ENCODE results near the gene FTHL17.

The FTHL17 gene

GRCh38 chrX:31071725-31072124 is at the start of gene FTHL17:
Gene FTHL17 (minus strand): TSS chrX:31072041. CDS start chrX:31071953, 88 bp downstream.
- no peak for DNase-seq (ENCODE audit: low read depth)

- DNase-seq (ENCODE audit: low read depth): no peak
Measured at GRCh38 chrX:31117266-31117665, 45.4 kb upstream of the FTHL17 start.

DNA sequence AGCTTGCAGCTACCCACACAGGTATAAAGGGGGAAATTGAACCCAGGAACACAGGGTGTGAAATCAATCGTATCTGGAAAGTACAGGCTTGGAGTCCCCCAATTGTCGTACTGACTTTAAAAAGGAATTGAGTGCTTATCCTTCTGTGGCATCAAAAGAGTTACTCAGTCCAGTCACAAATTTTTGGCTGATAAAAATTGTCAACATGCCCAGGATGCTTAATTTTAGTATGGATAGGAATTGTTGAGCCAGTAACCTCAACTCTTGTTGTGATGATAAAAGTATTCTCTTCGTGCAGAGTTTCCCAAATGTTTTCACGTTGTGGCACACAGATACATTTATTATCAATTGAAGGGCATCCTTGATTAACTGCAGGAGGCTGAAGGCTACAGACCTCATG is 43.6 kb upstream of the FTHL17 start:
- DNase-seq (ENCODE audit: low read depth): no peak

GRCh38 chrX:31114858-31115257 is 43.0 kb upstream of the FTHL17 start:
- no peak for DNase-seq (ENCODE audit: low read depth)

- DNase-seq (ENCODE audit: low read depth): no peak
Measured at GRCh38 chrX:31112226-31112999, 40.6 kb upstream of the FTHL17 start.

DNA sequence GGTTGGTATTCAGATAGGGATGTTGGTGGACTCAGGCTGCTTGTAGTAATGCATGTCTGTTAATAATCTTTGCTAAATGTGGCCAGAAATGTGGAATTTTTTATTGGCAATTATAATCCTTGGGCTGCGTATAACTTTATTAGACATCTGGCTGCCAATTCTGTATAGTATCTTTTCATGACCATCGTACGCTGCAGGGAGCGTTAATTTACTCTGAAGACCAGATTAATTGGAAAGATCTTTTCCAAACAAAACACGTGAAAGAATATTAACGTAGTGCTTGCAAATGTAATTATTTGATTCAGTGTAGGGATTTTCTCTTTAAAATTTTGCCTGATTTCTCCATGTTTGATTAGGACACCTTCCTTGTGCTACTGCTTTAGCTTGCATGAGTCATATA is 38.8 kb upstream of the FTHL17 start:
- no peak for DNase-seq (ENCODE audit: low read depth)

GRCh38 chrX:31099536-31100090 is 27.8 kb upstream of the FTHL17 start:
- no peak for DNase-seq (ENCODE audit: low read depth)

DNA sequence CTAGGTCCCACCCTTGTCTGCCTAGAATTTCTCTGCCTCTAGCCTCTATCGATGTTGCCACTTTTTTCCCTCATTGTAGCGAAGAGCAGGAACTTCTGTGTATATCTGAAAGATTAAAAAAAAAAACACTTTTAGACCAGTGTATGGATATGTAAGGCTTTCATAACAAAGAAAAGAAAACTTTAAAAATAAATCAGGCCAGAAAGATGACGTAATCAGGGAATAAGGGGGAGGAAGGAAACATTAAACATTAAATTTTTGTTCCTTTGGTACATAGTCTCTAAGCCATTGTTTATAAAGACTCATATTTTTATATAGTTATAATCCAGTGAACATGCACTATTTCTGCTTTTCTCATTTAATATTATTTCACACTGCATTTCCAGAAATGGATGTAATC is 26.2 kb upstream of the FTHL17 start:
- no peak for DNase-seq (ENCODE audit: low read depth)

GRCh38 chrX:31093639-31093975 is 21.8 kb upstream of the FTHL17 start:
- DNase-seq (ENCODE audit: low read depth): no peak

DNA sequence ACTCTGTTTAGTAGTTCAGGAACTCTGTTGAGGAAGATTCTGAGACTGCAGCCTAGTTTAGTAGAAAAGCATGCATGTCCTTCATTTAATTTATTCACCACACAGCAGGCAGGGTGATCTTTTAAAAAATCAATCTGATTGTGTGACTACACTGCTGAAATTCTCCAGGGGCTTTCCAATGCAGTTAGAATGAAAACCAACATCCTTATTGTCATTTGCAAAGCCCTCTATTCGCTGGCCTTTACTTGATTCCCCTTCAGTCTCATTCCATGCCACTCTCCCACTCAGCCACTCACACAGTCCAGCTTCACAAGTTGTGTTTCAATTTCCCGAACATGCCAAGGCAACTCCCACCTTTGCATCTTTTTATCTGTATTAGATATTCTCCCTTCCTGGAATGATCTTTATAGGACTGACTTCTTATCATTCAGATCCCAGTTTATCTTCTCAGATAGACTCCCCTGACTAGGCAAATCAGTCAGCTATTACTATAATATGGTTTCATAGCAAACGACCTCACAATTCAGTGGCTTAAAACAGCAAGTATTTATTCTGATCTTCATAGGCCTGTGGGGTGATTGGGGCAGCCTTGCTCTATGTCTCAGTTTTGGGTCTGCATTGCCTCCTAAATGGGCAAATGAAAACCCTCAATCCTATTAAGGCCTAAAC is 21.3 kb upstream of the FTHL17 start:
- DNase-seq (ENCODE audit: low read depth): no peak

DNA sequence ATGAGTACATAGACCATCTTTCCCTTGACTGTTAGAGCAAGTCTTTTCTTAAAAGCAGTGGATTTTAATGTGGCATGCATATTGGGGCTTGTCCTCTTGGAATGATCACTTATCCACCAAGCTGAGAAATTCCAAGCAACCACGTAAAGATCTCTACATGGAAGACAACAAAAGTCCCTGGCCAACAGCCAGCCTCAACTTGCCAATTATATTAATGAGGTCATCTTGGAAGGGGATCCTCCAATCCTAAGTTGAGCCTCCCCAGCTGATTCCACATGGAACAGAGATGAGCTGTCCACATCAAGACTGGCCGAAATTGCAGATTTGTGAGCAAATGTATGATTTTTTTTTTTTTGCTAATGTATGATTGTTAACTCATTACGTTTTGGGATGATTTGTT is 20.6 kb upstream of the FTHL17 start:
- DNase-seq (ENCODE audit: low read depth): no peak

DNA sequence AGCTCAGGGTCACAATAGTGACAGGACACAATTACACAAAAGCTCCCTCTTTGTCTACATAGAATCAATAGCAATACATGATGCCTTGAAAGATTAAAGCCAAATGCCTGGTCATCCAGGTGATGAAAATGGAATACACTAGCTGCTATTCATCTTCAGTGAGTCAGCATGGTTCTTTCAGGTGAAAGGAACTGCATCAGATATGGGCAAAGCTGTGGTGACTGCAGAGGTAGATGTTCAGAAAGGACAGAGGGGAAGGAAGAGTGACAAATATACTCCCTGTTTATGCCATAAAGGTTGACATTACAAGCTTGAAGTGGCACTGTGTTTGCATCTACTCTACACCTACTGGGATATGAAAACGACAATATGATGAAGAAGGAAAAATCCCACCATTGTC is 20.0 kb upstream of the FTHL17 start:
- DNase-seq (ENCODE audit: low read depth): no peak

DNA sequence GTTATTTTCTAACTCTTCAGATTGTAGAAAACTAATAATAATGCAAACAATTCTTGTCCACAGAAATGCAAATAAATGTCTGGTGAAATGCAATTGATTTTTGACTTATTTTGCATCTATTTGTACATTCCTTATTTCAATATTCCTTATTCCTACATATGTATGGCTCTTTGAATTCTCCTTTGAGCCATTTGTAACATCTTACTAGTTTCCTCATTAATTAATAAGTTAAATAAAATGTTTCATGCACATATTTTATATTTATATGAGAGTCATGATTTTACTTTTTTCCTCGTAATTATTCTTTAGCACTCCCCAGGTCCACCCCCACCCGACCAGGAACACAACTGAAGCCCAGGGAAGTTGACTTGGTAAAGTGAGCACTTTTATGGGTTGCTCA is 2.7 kb upstream of the FTHL17 start:
- DNase-seq (ENCODE audit: low read depth): no peak

DNA sequence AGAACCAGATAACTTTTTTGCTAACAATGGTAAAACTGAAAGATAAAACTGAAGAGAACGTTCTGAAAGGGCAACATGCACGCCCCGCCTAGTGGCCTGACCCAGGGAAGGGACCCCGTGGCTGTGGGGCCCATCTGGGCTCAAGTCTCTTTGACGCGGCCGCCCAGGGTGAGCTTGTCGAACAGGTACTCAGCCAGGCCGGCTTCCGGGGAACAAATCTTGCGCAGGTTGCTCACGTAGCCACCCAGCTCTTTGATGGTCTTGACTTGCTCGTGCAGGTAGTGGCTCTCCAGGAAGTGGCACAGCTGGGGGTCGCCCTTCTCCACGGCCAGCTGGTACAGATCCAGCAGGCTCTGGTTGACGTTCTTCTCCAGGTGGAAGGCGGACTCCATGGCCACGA is 579 bp downstream of the FTHL17 start:
- DNase-seq (ENCODE audit: low read depth): no peak

- DNase-seq (ENCODE audit: low read depth): no peak
Measured at GRCh38 chrX:31070057-31070468, 1.8 kb downstream of the FTHL17 start.

DNA sequence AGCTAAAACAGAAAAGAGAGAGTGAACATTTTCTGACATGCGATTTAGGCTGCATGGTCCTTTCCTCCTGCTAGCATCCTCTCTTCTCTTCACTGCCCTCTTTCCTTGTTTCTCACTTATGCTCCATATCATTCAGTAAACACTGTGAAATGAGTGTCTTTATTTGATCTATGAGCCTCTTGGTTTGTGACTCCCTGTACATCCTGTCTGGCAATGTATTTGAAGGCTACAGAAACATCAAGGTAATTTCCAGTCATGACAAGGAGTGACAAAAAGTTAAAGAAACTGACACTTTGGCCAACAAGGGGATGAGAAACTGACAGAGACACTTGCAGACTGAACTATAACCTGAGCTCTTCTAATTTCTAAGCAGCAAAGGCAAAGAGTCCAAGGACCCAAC is 8.7 kb downstream of the FTHL17 start:
- no peak for DNase-seq (ENCODE audit: low read depth)

DNA sequence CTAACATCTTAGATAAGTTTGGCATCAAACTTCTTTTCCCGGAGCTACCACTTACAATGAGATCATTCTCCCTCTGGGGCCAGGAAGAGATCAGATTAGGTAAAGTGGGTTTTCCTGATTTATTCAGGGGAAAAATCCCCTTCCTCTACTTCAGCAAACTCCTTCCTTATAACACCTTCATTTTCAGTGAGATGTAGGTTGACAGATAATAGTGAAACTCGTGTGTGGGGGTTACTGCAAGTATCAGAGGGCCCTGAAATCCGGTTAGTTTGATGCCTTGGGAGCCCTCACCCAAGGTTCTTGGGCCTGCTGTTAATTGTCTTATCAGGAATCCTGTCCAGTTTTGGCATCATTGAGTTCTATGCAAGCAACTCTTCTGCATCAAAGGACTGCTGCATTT is 10.8 kb downstream of the FTHL17 start:
- DNase-seq (ENCODE audit: low read depth): no peak

GRCh38 chrX:31060016-31060415 is 11.8 kb downstream of the FTHL17 start:
- DNase-seq (ENCODE audit: low read depth): no peak

DNA sequence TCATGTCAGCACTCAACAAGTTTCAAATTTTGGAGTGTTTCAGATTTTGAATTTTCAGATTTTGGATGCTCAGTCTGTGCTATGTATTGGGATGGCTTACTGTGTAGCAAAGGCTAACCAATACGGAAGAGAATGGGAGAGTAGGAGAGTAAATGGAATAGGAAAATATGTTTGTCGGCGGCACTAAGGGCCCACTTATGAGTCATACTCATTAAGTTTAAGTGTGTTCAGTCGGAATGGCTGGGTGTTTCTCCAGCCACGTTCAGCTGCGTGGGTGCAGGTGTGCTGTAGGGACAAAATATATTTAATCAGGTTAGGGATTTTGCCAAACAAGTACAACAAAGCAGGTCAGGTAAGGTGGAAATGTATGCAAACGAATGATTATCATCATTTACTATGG is 13.6 kb downstream of the FTHL17 start:
- no peak for DNase-seq (ENCODE audit: low read depth)

DNA sequence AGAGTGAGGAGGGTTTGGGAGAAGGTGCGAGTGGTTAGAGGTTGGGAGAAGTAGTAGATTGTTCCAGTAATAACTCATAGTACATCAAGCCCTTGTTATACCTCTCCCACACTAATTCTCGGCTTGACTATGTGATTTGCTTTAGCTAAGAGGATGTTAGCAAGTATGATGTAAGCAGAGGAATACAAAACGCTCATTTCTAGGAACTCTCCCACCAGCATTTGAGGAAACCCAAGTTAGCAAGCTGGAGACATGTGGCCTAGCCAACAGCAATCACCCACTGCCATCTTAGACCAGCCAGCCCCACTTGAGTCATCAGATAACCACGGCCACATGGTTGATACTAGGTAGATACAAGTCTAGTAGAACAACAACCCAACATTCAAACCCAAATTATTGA is 14.2 kb downstream of the FTHL17 start:
- no peak for DNase-seq (ENCODE audit: low read depth)

DNA sequence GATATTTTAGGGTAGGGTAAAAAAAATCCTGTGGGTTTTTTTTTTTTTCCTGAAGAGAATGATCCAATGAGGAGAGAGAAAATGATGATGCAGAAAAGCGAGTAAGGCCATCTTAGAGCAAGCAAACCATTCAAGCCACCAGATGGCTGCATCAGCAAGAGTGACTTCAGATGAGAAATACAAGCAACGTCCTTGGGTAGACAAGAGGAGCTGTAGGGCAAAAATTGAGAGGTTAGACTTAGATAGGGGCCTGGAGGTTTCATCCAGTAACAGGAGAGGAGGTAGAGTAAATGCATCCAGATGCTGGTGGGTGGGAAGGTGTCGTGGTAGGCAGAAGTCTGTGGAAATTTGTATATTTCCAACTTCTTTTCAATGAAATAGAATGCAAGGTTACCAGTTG is 14.6 kb downstream of the FTHL17 start:
- no peak for DNase-seq (ENCODE audit: low read depth)

GRCh38 chrX:31053621-31054020 is 18.2 kb downstream of the FTHL17 start:
- no peak for DNase-seq (ENCODE audit: low read depth)

GRCh38 chrX:31039327-31039711 is 32.5 kb downstream of the FTHL17 start:
- no peak for DNase-seq (ENCODE audit: low read depth)

All from activated T-helper 1 cell treated with Interleukin-2 at 50 U/mL for 16 hours (primary cell).